ENCODE measurements around the gene CCKAR.

Gene CCKAR

GRCh38 chr4:26463386-26463785 is 26.9 kb downstream of the CCKAR start:
- no peak for DNase-seq (ENCODE audit: extremely low spot score)
- ChIA-PET POLR2A (no interaction called here), CTCF (interaction anchor here (1.4 to 2.8 kb wide), 2 partner anchors 8 to 256 kb away, joined by 5 to 10 read pairs; no protein-coding TSS in a partner anchor)
- no peak for TF ChIP-seq CTCF (IDR thresholded peaks at IDR 0.05; ENCODE audit: control extremely low read depth, extremely low read depth, low read depth, missing control alignments)

DNA sequence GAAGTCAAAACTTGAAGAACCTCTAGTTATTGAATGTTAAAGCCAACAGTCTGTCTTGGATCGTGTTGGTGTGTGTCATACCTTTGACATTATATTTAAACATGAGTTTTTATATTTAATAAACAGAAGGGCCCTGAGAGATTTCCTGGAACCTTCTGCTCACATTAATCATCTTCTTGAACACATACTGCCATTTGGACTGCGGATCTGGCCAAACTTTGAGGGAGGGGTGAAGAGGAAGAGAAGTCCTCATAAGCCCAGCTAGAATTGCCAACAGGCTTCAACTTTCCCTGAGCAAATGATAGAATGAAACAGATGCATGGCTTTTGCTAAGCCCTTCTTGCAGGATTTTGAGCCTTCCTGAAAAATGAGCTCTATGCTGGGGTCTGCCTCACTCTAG is 27.4 kb downstream of the CCKAR start:
- TF ChIP-seq CTCF (IDR thresholded peaks at IDR 0.05; ENCODE audit: control extremely low read depth, extremely low read depth, low read depth, missing control alignments) = no peak
- DNase-seq (ENCODE audit: extremely low spot score) = no peak
- ChIA-PET CTCF (interaction anchor here (0.7 to 2.8 kb wide), 4 partner anchors 8 to 257 kb away, joined by 3 to 10 read pairs (median 5); no protein-coding TSS in a partner anchor), POLR2A (no interaction called here)

- ChIA-PET POLR2A (no interaction called here), CTCF (interaction anchor here (1.0 to 2.1 kb wide), 11 partner anchors 10 to 559 kb away, joined by 3 to 5 read pairs (median 4); no protein-coding TSS in a partner anchor)
- no peak for TF ChIP-seq CTCF (IDR thresholded peaks at IDR 0.05; ENCODE audit: control extremely low read depth, extremely low read depth, low read depth, missing control alignments)
- no peak for DNase-seq (ENCODE audit: extremely low spot score)
Observed at GRCh38 chr4:26459756-26460530, 30.3 kb downstream of the CCKAR start.

GRCh38 chr4:26459054-26459755 is 31.1 kb downstream of the CCKAR start:
- peak; percentile 65 for DNase-seq (ENCODE audit: extremely low spot score)
- ChIA-PET POLR2A (no interaction called here), CTCF (interaction anchor here (1.0 to 2.2 kb wide), 11 partner anchors 10 to 560 kb away, joined by 3 to 10 read pairs (median 3); no protein-coding TSS in a partner anchor)
- peak; percentile 55 for TF ChIP-seq CTCF (IDR thresholded peaks at IDR 0.05; ENCODE audit: control extremely low read depth, extremely low read depth, low read depth, missing control alignments)

- TF ChIP-seq CTCF (IDR thresholded peaks at IDR 0.05; ENCODE audit: control extremely low read depth, extremely low read depth, low read depth, missing control alignments) = no peak
- no peak for DNase-seq (ENCODE audit: extremely low spot score)
- ChIA-PET POLR2A (no interaction called here), CTCF (interaction anchor here (1.1 to 2.2 kb wide), 9 partner anchors 9 to 561 kb away, joined by 3 to 10 read pairs (median 3); no protein-coding TSS in a partner anchor)
Observed at GRCh38 chr4:26458157-26458561, 32.1 kb downstream of the CCKAR start.

GRCh38 chr4:26457412-26457811 is 32.9 kb downstream of the CCKAR start:
- POLR2A ChIA-PET = no interaction called here
- no peak for TF ChIP-seq CTCF (IDR thresholded peaks at IDR 0.05; ENCODE audit: control extremely low read depth, extremely low read depth, low read depth, missing control alignments)
- DNase-seq (ENCODE audit: extremely low spot score) = no peak
- CTCF ChIA-PET = interaction anchor here (0.7 to 2.2 kb wide), 5 partner anchors 8 to 553 kb away, joined by 3 to 10 read pairs (median 3); no protein-coding TSS in a partner anchor

Measured in GM10248 (cell line).